Endothelial cell of umbilical vein (primary cell): ENCODE results near the gene TREM2. TPM values are rescaled to one million over a fixed set of nuclear protein-coding genes. Genes with fewer than 3 reads are reported as not detected.

Experiments
- BruUV-seq: library from RNA; stranded (reverse); fragments of 400-500 nt; replicated peaks from 2 replicates; lab custom pipeline; 2021; lab: Mats Ljungman, UMichigan
- CTCF ChIA-PET: fragments of 300-600, 350-600 bp; sonication (Branson Sonifier 250); formaldehyde crosslinking; loops from one replicate; lab custom pipeline; 2021; ENCODE audit warnings: antibody characterized with exemption, inconsistent platforms; lab: Charles Lee
- POLR2A ChIA-PET: fragments of 300-600, 350-600 bp; sonication (Branson Sonifier 250); formaldehyde crosslinking; loops from one replicate; lab custom pipeline; 2021; ENCODE audit warnings: antibody characterized with exemption, inconsistent platforms; lab: Charles Lee
- DNase-seq: peaks from one replicate; pipeline ENCODE4 v3.0.0-alpha.2; 2011; ENCODE audit warnings: low read depth, low spot score
- FAIRE-seq: peaks from 2 replicates; lab custom pipeline; 2011; peaks lifted over from hg19 to GRCh38; lab: Jason Lieb, UNC
- H2AFZ ChIP-seq: 2 replicates; pipeline ENCODE4 v1.6.0; 2012; ENCODE audit warnings: low read depth, low read length, control low read depth, inconsistent platforms
- H3K27ac ChIP-seq: 2 replicates; pipeline ENCODE4 v1.5.1; 2011; ENCODE audit warnings: low read depth, mild to moderate bottlenecking, control low read depth, low read length, moderate library complexity; ENCODE audit not compliant: insufficient read depth
- H3K27me3 ChIP-seq, 2 experiments: 2 replicates each; pipeline versions ENCODE4 v1.6.0 to v1.6.1; 2011; ENCODE audit warnings: low read length in 2 of 2, mixed read lengths in 1 of 2; ENCODE audit not compliant: control insufficient read depth in 2 of 2, insufficient read depth in 2 of 2
- H3K36me3 ChIP-seq, 2 experiments: 2 replicates in 1 of 2; 3 replicates in 1 of 2; pipeline ENCODE4 v1.5.1; 2011; ENCODE audit warnings: low read length in 2 of 2, mild to moderate bottlenecking in 1 of 2, moderate library complexity in 1 of 2; ENCODE audit not compliant: control insufficient read depth in 2 of 2, insufficient read depth in 2 of 2; ENCODE audit errors: extremely low read depth in 1 of 2
- H3K4me1 ChIP-seq: 3 replicates; pipeline ENCODE4 v1.5.1; 2011; ENCODE audit warnings: mild to moderate bottlenecking, low read length; ENCODE audit not compliant: control insufficient read depth, insufficient read depth; ENCODE audit errors: extremely low read depth
- H3K4me2 ChIP-seq: 2 replicates; pipeline ENCODE4 v1.6.1; 2011; ENCODE audit warnings: low read length, control low read depth, mixed read lengths; ENCODE audit not compliant: insufficient read depth
- H3K4me3 ChIP-seq, 3 experiments: fragments of 200-600 bp in 1 of 3; sonication (generic), shearing (Covaris generic) in 1 of 3; replicated peaks in 1 of 3; 2 replicates each; pipeline ENCODE4 v1.5.1; 2011 to 2016; ENCODE audit warnings: control low read depth in 3 of 3, low read length in 3 of 3, mild to moderate bottlenecking in 2 of 3, inconsistent platforms in 1 of 3, low read depth in 1 of 3, moderate library complexity in 1 of 3; ENCODE audit not compliant: insufficient read depth in 1 of 3
- H3K79me2 ChIP-seq: 2 replicates; pipeline ENCODE4 v1.6.0; 2012; ENCODE audit warnings: low read length, inconsistent platforms; ENCODE audit not compliant: control insufficient read depth, insufficient read depth
- H3K9ac ChIP-seq: replicated peaks from 2 replicates; pipeline ENCODE3; 2011; ENCODE audit warnings: low read length, control low read depth; ENCODE audit not compliant: insufficient read depth; ENCODE audit errors: extremely low read depth
- H3K9me1 ChIP-seq: replicated peaks from 3 replicates; pipeline ENCODE4 v1.6.0; 2011; ENCODE audit warnings: mild to moderate bottlenecking, low read length; ENCODE audit not compliant: control insufficient read depth, insufficient read depth; ENCODE audit errors: extremely low read depth
- H3K9me3 ChIP-seq: replicated peaks from 2 replicates; pipeline ENCODE4 v1.5.1; 2012; ENCODE audit warnings: low read length, inconsistent platforms; ENCODE audit not compliant: control insufficient read depth, insufficient read depth
- H4K20me1 ChIP-seq: replicated peaks from 2 replicates; pipeline ENCODE3; 2011; ENCODE audit warnings: mild to moderate bottlenecking, low read length; ENCODE audit not compliant: control insufficient read depth, insufficient read depth; ENCODE audit errors: extremely low read depth
- CTCF ChIP-seq, 2 donors: IDR thresholded peaks; 1 replicate in 1 of 2; 2 replicates in 1 of 2; pipeline ENCODE4 v1.5.1; 2011; ENCODE audit warnings: low read length in 2 of 2, mild to moderate bottlenecking in 2 of 2, moderate library complexity in 2 of 2, control low read depth in 1 of 2, inconsistent platforms in 1 of 2, low read depth in 1 of 2; ENCODE audit not compliant: insufficient read depth in 1 of 2; ENCODE audit errors: extremely low read depth in 1 of 2
- EZH2 ChIP-seq: IDR thresholded peaks from 2 replicates; pipeline ENCODE4 v1.6.1; 2012; ENCODE audit warnings: borderline replicate concordance, low read depth, mild to moderate bottlenecking, moderate library complexity, low read length, inconsistent platforms; ENCODE audit not compliant: severe bottlenecking
- FOS ChIP-seq: IDR thresholded peaks from 2 replicates; pipeline ENCODE4 v1.6.1; 2011; ENCODE audit warnings: mild to moderate bottlenecking, low read length, moderate library complexity, borderline replicate concordance; ENCODE audit not compliant: insufficient read depth
- GATA2 ChIP-seq: IDR thresholded peaks from 2 replicates; pipeline ENCODE4 v1.7.0; 2011; ENCODE audit warnings: low read depth, mild to moderate bottlenecking, moderate library complexity, mixed read lengths, low read length; ENCODE audit not compliant: insufficient read length, insufficient read depth
- JUN ChIP-seq: IDR thresholded peaks from 2 replicates; pipeline ENCODE4 v1.6.1; 2011; ENCODE audit warnings: borderline replicate concordance, low read depth; ENCODE audit not compliant: insufficient read length, insufficient read depth
- MYC ChIP-seq: IDR thresholded peaks from one replicate; pipeline ENCODE4 v1.6.1; 2011; ENCODE audit warnings: mild to moderate bottlenecking, low read depth, low read length
- POLR2A ChIP-seq: IDR thresholded peaks from 2 replicates; pipeline ENCODE4 v1.6.1; 2012; ENCODE audit warnings: low read depth, mild to moderate bottlenecking, control low read depth, low read length
- POLR2AphosphoS5 ChIP-seq: IDR thresholded peaks from 2 replicates; pipeline ENCODE4 v1.6.1; 2012; ENCODE audit warnings: low read depth, mild to moderate bottlenecking, control low read depth, low read length, moderate library complexity; ENCODE audit not compliant: insufficient read depth
- dilution Hi-C: fragments of 300-500 bp; cut with MboI; formaldehyde crosslinking; loops from one replicate; pipeline ENCODE4 v1.15.0; 2019; ENCODE audit warnings: low sequenced_read_pairs; ENCODE audit not compliant: extremely low pct_ligation_motif_present
- intact Hi-C: fragments of 100-400 bp; cut with micrococcal nuclease; formaldehyde crosslinking; loops from one replicate; pipeline ENCODE4 v1.10.0; 2022
- polyA plus RNA-seq, 4 experiments: library from polyadenylated mRNA; depleted of rRNA in 3 of 4; stranded (reverse) in 3 of 4; unstranded in 1 of 4; fragments of >200 nt; gene quantifications; 2 replicates each; pipeline versions ENCODE4 v1.2.1 to v1.2.3, GENCODE V29; 2011 to 2012; ENCODE audit warnings: missing spikeins in 1 of 4
- total RNA-seq: library from RNA; stranded (reverse); gene quantifications from 2 replicates; pipeline ENCODE4 v1.2.3, GENCODE V29; 2021
- TF ChIP-seq, protein P1 (sequence below): IDR thresholded peaks from 2 replicates; pipeline ENCODE4 v1.6.1; 2011; ENCODE audit not compliant: insufficient read depth, insufficient read length

Gene TREM2
- total and polyA plus RNA-seq, 2 donors (not counting 3 experiments of a cell fraction or from before 2014, with no cell fraction given), result not detected

DNA sequence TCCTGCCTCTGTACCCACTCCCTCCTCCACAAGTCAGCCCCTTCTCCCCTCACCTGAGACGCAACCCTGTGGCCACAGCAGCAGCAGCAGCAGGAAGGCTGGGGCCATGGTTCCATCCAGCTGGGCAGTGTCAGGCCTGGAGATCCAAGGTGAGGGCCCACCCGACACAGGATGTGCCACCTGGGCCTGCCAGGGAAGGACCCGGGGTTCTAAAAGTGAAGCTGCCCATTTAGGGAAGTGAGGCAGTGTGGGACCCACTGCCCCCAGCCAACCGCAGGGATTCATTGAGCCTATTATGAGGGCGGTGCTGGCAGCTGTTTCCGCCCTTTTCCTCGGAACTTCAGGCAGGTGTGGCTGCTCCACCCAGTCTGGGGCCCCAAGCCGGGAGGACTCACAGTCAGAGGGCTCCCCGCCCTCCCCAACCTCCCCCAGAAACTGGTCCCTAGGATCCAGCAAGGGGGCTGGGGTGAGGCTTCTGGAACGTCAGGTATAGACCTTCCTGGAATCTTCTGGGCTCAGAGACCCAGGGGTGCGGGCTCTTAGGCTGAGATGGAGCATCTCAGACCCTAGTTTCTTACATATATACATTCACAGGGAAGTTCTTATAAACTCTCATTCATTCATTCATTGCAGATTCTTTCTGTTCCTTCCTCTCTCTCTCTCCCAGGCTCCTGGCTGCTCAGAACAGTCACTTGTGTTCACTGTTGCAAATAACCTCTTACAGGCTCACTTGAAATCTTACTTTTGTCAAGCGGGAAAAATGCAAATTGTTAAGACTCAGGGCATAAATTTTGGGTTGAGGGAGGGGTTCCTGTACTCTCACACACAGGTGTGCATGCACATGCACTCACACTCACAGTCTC, 38.2 kb upstream of the TREM2 start, which contains the start of gene TREML2:
Gene TREML2 (minus strand): TSS at position 249 of the 863 bp plus-strand sequence. CDS start 141 bp downstream, at position 108.
- ChIA-PET CTCF (interaction anchor here (1.1 to 1.2 kb wide), 2 partner anchors 9 to 13 kb away, joined by 4 read pairs; no protein-coding TSS in a partner anchor), POLR2A (no interaction called here)
- Histone ChIP-seq H3K27ac (no peak within 1 kb of the TSS), H3K9ac (no peak within 1 kb of the TSS), H3K4me1 (no peaks in the 10 kb centered on the region), H3K4me2 (no peak within 1 kb of the TSS), H2AFZ (no peak within 1 kb of the TSS), H3K9me3 (no peaks in the 10 kb centered on the region), H3K4me3 (no peak within 1 kb of the TSS), H4K20me1 (no peaks in the 10 kb centered on the region), H3K79me2 (no peaks in the 10 kb centered on the region), H3K9me1 (no peaks in the 10 kb centered on the region), H3K36me3 (no peaks in the 10 kb centered on the region), H3K27me3 (peaks cover 3% of the 10 kb centered on the region in 2 experiments)
- TF ChIP-seq POLR2AphosphoS5, result no peak
- no peak for TF ChIP-seq JUN
- TF ChIP-seq POLR2A, result no peak
- TF ChIP-seq MYC, result no peak
- no peak for TF ChIP-seq FOS
- TF ChIP-seq, protein P1, sequence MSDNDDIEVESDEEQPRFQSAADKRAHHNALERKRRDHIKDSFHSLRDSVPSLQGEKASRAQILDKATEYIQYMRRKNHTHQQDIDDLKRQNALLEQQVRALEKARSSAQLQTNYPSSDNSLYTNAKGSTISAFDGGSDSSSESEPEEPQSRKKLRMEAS, result no peak
- TF ChIP-seq EZH2, result no peak
- no peak for TF ChIP-seq CTCF (IDR thresholded peaks at IDR 0.05; ENCODE audit: extremely low read depth in 1 of 2, insufficient read depth in 1 of 2, low read depth in 1 of 2, low read length in 2 of 2)
- TF ChIP-seq GATA2, result no peak
- no TSS peak for BruUV-seq
- dilution Hi-C loops, result no loop called here
- FAIRE-seq (no peak), DNase-seq (no peak)
- intact Hi-C loops, result no loop called here
